IMR-90 (cell line): Measurements from ENCODE around the gene STRN4. TPM values are rescaled to one million over a fixed set of nuclear protein-coding genes. Genes with fewer than 3 reads are reported as not detected.

Source experiments
- ATAC-seq: fragments of 200-7000 bp; cut with Tn5 transposase; 2 replicates; pipeline ENCODE4 v1.9.1; 2020; ENCODE audit warnings: low read depth, mild to moderate bottlenecking, moderate library complexity
- BruUV-seq: library from RNA; stranded (reverse); fragments of 400-500 nt; replicated peaks from 2 replicates; lab custom pipeline; 2021; lab: Mats Ljungman, UMichigan
- CTCF ChIA-PET: fragments of 300-600 bp; formaldehyde crosslinking; extraction: SDS; loops from one replicate; lab custom pipeline; 2021; ENCODE audit warnings: antibody characterized with exemption; lab: Yijun Ruan, JAX
- POLR2A ChIA-PET: fragments of 300-600 bp; sonication (Branson Sonifier 250); formaldehyde crosslinking; loops from one replicate; lab custom pipeline; 2022; ENCODE audit warnings: antibody characterized with exemption; ENCODE audit not compliant: unreplicated experiment; lab: Charles Lee
- DNase-seq: peaks from one replicate; pipeline ENCODE4 v3.0.0; 2013
- H2AFZ ChIP-seq: replicated peaks from 2 replicates; pipeline ENCODE3; 2013; ENCODE audit warnings: low read length, mild to moderate bottlenecking; ENCODE audit not compliant: poor library complexity
- H2AK5ac ChIP-seq: 2 replicates; pipeline ENCODE4 v1.6.1; 2013; ENCODE audit warnings: low read depth, low read length, inconsistent platforms
- H2AK9ac ChIP-seq: replicated peaks from 2 replicates; pipeline ENCODE3; 2013; ENCODE audit warnings: mild to moderate bottlenecking, low read depth, low read length, moderate library complexity; ENCODE audit not compliant: poor library complexity
- H2BK120ac ChIP-seq: 2 replicates; pipeline ENCODE4 v1.6.1; 2013; ENCODE audit warnings: low read depth, low read length, inconsistent platforms
- H2BK15ac ChIP-seq: 3 replicates; pipeline ENCODE4 v1.6.1; 2013; ENCODE audit warnings: low read depth, low read length, inconsistent platforms
- H2BK20ac ChIP-seq: 2 replicates; pipeline ENCODE4 v1.6.1; 2013; ENCODE audit warnings: low read depth, mild to moderate bottlenecking, inconsistent platforms, low read length, moderate library complexity
- H2BK5ac ChIP-seq: 2 replicates; pipeline ENCODE4 v1.6.1; 2013; ENCODE audit warnings: mild to moderate bottlenecking, low read depth, low read length, inconsistent platforms; ENCODE audit not compliant: poor library complexity, severe bottlenecking
- H3K14ac ChIP-seq: replicated peaks from 2 replicates; pipeline ENCODE4 v1.6.1; 2013; ENCODE audit warnings: low read depth, low read length, inconsistent platforms
- H3K18ac ChIP-seq: 2 replicates; pipeline ENCODE4 v1.6.1; 2013; ENCODE audit warnings: low read depth, low read length, control low read depth
- H3K23ac ChIP-seq: 2 replicates; pipeline ENCODE4 v1.6.1; 2013; ENCODE audit warnings: low read depth, low read length, inconsistent platforms
- H3K27ac ChIP-seq: 2 replicates; pipeline ENCODE4 v1.5.1; 2013; ENCODE audit warnings: mild to moderate bottlenecking, control low read depth, low read length; ENCODE audit not compliant: insufficient read depth
- H3K27me3 ChIP-seq: 2 replicates; pipeline ENCODE4 v1.6.1; 2013; ENCODE audit warnings: low read length; ENCODE audit not compliant: control insufficient read depth, insufficient read depth
- H3K36me3 ChIP-seq: 2 replicates; pipeline ENCODE4 v1.6.1; 2013; ENCODE audit warnings: low read length, mixed read lengths; ENCODE audit not compliant: control insufficient read depth, insufficient read depth
- H3K4ac ChIP-seq: 2 replicates; pipeline ENCODE4 v1.6.1; 2013; ENCODE audit warnings: low read depth, low read length, inconsistent platforms
- H3K4me1 ChIP-seq: 2 replicates; pipeline ENCODE4 v1.6.1; 2013; ENCODE audit warnings: low read length, mixed read lengths; ENCODE audit not compliant: control insufficient read depth, insufficient read depth
- H3K4me2 ChIP-seq: 2 replicates; pipeline ENCODE4 v1.6.1; 2013; ENCODE audit warnings: low read depth, mild to moderate bottlenecking, control low read depth, low read length, moderate library complexity
- H3K4me3 ChIP-seq: 2 replicates; pipeline ENCODE4 v1.5.1; 2013; ENCODE audit warnings: low read depth, mild to moderate bottlenecking, control low read depth, low read length, moderate library complexity; ENCODE audit not compliant: insufficient read depth
- H3K56ac ChIP-seq: 2 replicates; pipeline ENCODE4 v1.6.1; 2013; ENCODE audit warnings: low read length, inconsistent platforms; ENCODE audit not compliant: insufficient read depth; ENCODE audit errors: extremely low read depth
- H3K79me1 ChIP-seq, 2 experiments: 2 replicates each; pipeline ENCODE4 v1.6.1; 2013; ENCODE audit warnings: low read length in 2 of 2, inconsistent platforms in 1 of 2, low read depth in 1 of 2
- H3K9ac ChIP-seq: 2 replicates; pipeline ENCODE4 v1.6.1; 2013; ENCODE audit warnings: low read depth, low read length, control low read depth
- H3K9me1 ChIP-seq: 2 replicates; pipeline ENCODE4 v1.6.1; 2013; ENCODE audit warnings: low read length, inconsistent platforms; ENCODE audit not compliant: insufficient read depth
- H3K9me3 ChIP-seq: 2 replicates; pipeline ENCODE4 v1.6.1; 2013; ENCODE audit warnings: low read length; ENCODE audit not compliant: control insufficient read depth, insufficient read depth
- H4K20me1 ChIP-seq: 2 replicates; pipeline ENCODE4 v1.6.1; 2013; ENCODE audit warnings: low read length, inconsistent platforms; ENCODE audit not compliant: insufficient read depth
- H4K5ac ChIP-seq: 2 replicates; pipeline ENCODE4 v1.6.1; 2013; ENCODE audit warnings: mild to moderate bottlenecking, low read depth, low read length, control low read depth
- H4K8ac ChIP-seq, 2 experiments: 2 replicates each; pipeline ENCODE4 v1.6.1; 2013; ENCODE audit warnings: low read depth in 2 of 2, low read length in 2 of 2, control low read depth in 1 of 2, inconsistent platforms in 1 of 2
- H4K91ac ChIP-seq: 2 replicates; pipeline ENCODE4 v1.6.1; 2013; ENCODE audit warnings: low read depth, low read length, inconsistent platforms; ENCODE audit not compliant: insufficient read depth
- BHLHE40 ChIP-seq: fragments of 150-350 bp; IDR thresholded peaks from 2 replicates; pipeline ENCODE4 v1.6.1; 2016; ENCODE audit warnings: mild to moderate bottlenecking, low read depth, low read length
- CEBPB ChIP-seq: IDR thresholded peaks from 2 replicates; pipeline ENCODE4 v1.6.1; 2012; ENCODE audit warnings: low read depth, low read length, improper control_type of control experiment
- MAFK ChIP-seq: IDR thresholded peaks from 2 replicates; pipeline ENCODE4 v1.6.1; 2012; ENCODE audit warnings: low read depth, low read length, improper control_type of control experiment
- MXI1 ChIP-seq: IDR thresholded peaks from 2 replicates; pipeline ENCODE4 v1.6.1; 2012; ENCODE audit warnings: low read depth, mild to moderate bottlenecking, low read length, moderate library complexity, borderline replicate concordance
- POLR2A ChIP-seq: IDR thresholded peaks from 2 replicates; pipeline ENCODE4 v1.6.1; 2012; ENCODE audit warnings: mild to moderate bottlenecking, low read depth, low read length
- RAD21 ChIP-seq: IDR thresholded peaks from 2 replicates; pipeline ENCODE4 v1.6.1; 2012; ENCODE audit warnings: low read length, improper control_type of control experiment
- RCOR1 ChIP-seq: IDR thresholded peaks from 2 replicates; pipeline ENCODE4 v1.6.1; 2012; ENCODE audit warnings: mild to moderate bottlenecking, low read length, improper control_type of control experiment; ENCODE audit not compliant: insufficient replicate concordance
- RFX5 ChIP-seq: IDR thresholded peaks from 2 replicates; pipeline ENCODE4 v1.8.0; 2012; ENCODE audit warnings: low read depth, mild to moderate bottlenecking, low read length, moderate library complexity
- SMC3 ChIP-seq: fragments of 150-350 bp; IDR thresholded peaks from 2 replicates; pipeline ENCODE4 v1.6.1; 2016; ENCODE audit warnings: low read depth, mild to moderate bottlenecking, antibody characterized with exemption, low read length, moderate library complexity
- WGBS, 2 experiments: methylation state at CpG; one replicate each; pipeline versions ENCODE4 v1.1.5 to v1.1.7; 2013; ENCODE audit warnings: missing lambda C conversion rate in 2 of 2; ENCODE audit not compliant: insufficient read length in 1 of 2; ENCODE audit errors: extremely low coverage in 2 of 2; 5-methylcytosine and 5-hydroxymethylcytosine counted together
- dilution Hi-C: fragments of 300-500 bp; cut with HindIII; formaldehyde crosslinking; loops from one replicate; pipeline ENCODE4 v1.14.3; 2018; ENCODE audit warnings: low sequenced_read_pairs; ENCODE audit not compliant: unreplicated experiment
- in situ Hi-C: fragments of 300-500 bp; cut with MboI; formaldehyde crosslinking; loops from 3 replicates; pipeline ENCODE4 v1.14.3; 2019; ENCODE audit warnings: low sequenced_read_pairs, inconsistent platforms, mixed read lengths
- intact Hi-C: fragments of 100-400 bp; cut with micrococcal nuclease; formaldehyde crosslinking; loops from 2 replicates; pipeline ENCODE4 v1.10.0; 2022
- polyA plus RNA-seq, 3 experiments: library from polyadenylated mRNA; depleted of rRNA; stranded (reverse); fragments of >200 nt; gene quantifications; 2 replicates each; pipeline ENCODE4 v1.2.3, GENCODE V29; 2012; ENCODE audit warnings: low replicate concordance in 1 of 3
- total RNA-seq: library from RNA; depleted of rRNA; stranded (reverse); fragments of >200 nt; gene quantifications from 2 replicates; pipeline ENCODE4 v1.2.3, GENCODE V29; 2012
- TF ChIP-seq, protein P1 (sequence below): fragments of 150-350 bp; IDR thresholded peaks from 2 replicates; pipeline ENCODE4 v1.6.1; 2016; ENCODE audit warnings: low read depth, mild to moderate bottlenecking, low read length, moderate library complexity, borderline replicate concordance
- TF ChIP-seq, protein P2 (sequence below): conservative IDR thresholded peaks from 2 replicates; pipeline ENCODE4 v1.5.1; 2012; ENCODE audit warnings: mild to moderate bottlenecking, low read depth, low read length, improper control_type of control experiment

The STRN4 gene
- total and polyA plus RNA-seq, 2 of the 4 experiments (the other 2 are of a cell fraction): 36.7 to 112 TPM

DNA sequence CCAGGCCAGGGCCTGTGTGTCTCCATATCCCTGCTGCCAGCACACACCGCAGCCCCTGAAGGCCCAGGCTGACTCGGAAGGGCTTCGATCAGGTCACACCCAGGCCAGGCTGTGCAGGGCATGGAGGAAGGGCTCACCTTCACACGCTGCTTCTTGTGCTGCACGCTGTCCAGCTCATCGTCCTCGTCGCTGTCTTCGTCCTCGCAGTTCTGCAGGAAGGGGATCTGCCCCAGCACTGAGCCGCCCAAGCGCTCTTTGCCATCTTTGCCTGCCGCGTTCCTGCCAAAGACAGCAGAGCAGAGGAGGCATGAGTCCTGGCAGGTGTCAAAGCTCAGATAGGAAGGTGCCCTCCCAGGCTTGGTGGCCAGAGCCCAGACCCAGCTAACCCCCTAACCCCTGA, 15.7 kb downstream of the STRN4 start:
- Histone ChIP-seq H3K9me1 (peaks cover 17% of the 10 kb centered on the region; the same call in 1 of the 2 replicates), H2BK5ac (peak overlapping the region; percentile 40), H2BK120ac (no peak overlapping the region), H3K4ac (0 out of 2 replicates have a peak overlapping the region, but pooled peaks have one; percentile 26), H3K36me3 (peaks cover 69% of the 10 kb centered on the region), H3K4me2 (no peak overlapping the region), H4K91ac (peak overlapping the region; percentile 23; the same call in 1 of the 2 replicates), H3K9ac (no peak overlapping the region), H3K4me1 (peaks cover 16% of the 10 kb centered on the region), H2BK20ac (no peak overlapping the region), H2AK9ac (no peak overlapping the region), H3K18ac (no peak overlapping the region), H3K27me3 (no peaks in the 10 kb centered on the region), H4K20me1 (peaks cover 78% of the 10 kb centered on the region), H2AK5ac (peak overlapping the region; percentile 76; the same call in 1 of the 2 replicates), H3K4me3 (no peak overlapping the region), H3K9me3 (no peaks in the 10 kb centered on the region), H3K27ac (peak overlapping the region; percentile 4; the same call in 1 of the 2 replicates), H3K23ac (no peak overlapping the region), H3K56ac (no peak overlapping the region), H3K79me1 (peaks cover 38 to 89% of the 10 kb centered on the region in 2 experiments), H3K14ac (0 out of 2 replicates have a peak overlapping the region, but pooled peaks have one; percentile 10), H2AFZ (no peak overlapping the region), H2BK15ac (no peak overlapping the region), H4K5ac (no peak overlapping the region), H4K8ac (no peak overlapping the region)
- in situ Hi-C loops: no loop called here
- DNase-seq (no peak), ATAC-seq (no peak)
- intact Hi-C loops: no loop called here
- ChIA-PET POLR2A (no interaction called here), CTCF (no interaction called here)
- dilution Hi-C loops: no loop called here
- TF ChIP-seq BHLHE40 (no peak), SMC3 (no peak), MAFK (no peak), POLR2A (no peak), RFX5 (no peak), RCOR1 (no peak), CEBPB (no peak), RAD21 (no peak), MXI1 (no peak)
- TF ChIP-seq, protein P1, sequence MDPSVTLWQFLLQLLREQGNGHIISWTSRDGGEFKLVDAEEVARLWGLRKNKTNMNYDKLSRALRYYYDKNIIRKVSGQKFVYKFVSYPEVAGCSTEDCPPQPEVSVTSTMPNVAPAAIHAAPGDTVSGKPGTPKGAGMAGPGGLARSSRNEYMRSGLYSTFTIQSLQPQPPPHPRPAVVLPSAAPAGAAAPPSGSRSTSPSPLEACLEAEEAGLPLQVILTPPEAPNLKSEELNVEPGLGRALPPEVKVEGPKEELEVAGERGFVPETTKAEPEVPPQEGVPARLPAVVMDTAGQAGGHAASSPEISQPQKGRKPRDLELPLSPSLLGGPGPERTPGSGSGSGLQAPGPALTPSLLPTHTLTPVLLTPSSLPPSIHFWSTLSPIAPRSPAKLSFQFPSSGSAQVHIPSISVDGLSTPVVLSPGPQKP: no peak
- TF ChIP-seq, protein P2, sequence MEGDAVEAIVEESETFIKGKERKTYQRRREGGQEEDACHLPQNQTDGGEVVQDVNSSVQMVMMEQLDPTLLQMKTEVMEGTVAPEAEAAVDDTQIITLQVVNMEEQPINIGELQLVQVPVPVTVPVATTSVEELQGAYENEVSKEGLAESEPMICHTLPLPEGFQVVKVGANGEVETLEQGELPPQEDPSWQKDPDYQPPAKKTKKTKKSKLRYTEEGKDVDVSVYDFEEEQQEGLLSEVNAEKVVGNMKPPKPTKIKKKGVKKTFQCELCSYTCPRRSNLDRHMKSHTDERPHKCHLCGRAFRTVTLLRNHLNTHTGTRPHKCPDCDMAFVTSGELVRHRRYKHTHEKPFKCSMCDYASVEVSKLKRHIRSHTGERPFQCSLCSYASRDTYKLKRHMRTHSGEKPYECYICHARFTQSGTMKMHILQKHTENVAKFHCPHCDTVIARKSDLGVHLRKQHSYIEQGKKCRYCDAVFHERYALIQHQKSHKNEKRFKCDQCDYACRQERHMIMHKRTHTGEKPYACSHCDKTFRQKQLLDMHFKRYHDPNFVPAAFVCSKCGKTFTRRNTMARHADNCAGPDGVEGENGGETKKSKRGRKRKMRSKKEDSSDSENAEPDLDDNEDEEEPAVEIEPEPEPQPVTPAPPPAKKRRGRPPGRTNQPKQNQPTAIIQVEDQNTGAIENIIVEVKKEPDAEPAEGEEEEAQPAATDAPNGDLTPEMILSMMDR: no peak
- 96% methylated on average over 14 of the region's 14 CpGs; no CpG with 5 or more reads in 1 of the 2 experiments for WGBS, 2 experiments
- no TSS peak for BruUV-seq
